HG03159 (cell line): ENCODE results near the gene ZXDC.
A peak's percentile ranks its signal among the peaks of the same experiment; 100 is the strongest.

Experiments
- ATAC-seq: cut with Tn5 transposase; IDR thresholded peaks from one replicate; pipeline ENCODE4 v1.9.1; 2021; ENCODE audit warnings: mild to moderate bottlenecking, moderate library complexity; ENCODE audit not compliant: unreplicated experiment

The ZXDC gene

DNA sequence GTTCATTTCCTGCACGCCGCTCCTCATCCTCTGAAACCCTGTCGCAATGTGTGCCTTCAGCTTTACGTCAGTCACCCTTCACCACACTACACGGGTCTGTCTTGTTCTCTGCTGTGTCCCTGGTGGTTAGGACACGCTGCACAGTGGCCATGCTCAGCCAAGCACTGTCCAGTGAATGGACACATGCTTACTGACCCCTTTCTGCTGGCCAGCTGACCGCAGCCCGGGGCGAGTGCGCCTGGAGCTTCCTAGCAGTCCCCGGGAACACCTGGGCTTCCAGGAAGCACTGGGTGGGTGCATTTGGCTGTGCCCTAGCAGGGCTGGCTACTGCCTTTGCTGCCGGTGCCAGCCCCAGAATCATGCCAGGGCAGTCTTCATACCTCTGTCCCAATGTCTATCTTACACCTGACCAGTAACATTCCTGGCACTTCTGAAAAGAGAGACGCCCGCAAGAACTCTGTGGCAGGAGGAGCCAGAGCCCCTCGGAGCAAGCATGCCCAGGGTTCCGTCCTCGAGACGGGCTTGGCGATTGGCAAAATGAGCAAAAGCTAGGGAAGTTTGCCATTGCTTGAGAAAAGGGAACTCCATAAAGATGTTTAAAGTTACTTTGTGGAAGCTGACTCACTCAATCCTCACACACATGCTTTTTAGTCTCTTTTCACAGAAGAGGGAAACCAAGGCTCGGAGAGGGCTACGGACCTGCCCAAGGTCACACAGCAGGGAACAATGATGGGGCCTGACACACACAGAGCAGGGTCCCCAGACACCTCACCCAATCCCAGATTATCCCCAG, 15.7 kb upstream of the ZXDC start:
- ATAC-seq = no peak

DNA sequence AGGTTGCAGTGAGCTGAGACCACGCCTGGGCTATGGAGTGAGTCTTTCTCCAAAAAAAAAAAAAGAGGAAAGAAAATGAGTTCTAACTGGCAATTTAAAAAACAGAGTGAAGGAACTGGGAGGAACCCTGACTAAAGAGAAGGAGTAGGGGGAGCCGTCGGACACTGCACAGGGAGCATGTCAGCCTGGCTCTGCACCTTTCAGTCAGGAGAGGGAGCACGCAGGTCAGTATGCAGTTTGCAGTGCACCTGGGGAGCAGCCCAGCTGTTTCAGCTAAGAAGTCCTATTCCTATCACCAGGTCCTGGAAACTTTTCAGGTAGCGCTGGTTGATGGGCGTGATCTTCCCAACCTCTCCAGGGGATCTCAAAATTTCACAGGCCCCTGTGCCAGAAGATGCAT, 14.9 kb upstream of the ZXDC start:
- no peak for ATAC-seq

DNA sequence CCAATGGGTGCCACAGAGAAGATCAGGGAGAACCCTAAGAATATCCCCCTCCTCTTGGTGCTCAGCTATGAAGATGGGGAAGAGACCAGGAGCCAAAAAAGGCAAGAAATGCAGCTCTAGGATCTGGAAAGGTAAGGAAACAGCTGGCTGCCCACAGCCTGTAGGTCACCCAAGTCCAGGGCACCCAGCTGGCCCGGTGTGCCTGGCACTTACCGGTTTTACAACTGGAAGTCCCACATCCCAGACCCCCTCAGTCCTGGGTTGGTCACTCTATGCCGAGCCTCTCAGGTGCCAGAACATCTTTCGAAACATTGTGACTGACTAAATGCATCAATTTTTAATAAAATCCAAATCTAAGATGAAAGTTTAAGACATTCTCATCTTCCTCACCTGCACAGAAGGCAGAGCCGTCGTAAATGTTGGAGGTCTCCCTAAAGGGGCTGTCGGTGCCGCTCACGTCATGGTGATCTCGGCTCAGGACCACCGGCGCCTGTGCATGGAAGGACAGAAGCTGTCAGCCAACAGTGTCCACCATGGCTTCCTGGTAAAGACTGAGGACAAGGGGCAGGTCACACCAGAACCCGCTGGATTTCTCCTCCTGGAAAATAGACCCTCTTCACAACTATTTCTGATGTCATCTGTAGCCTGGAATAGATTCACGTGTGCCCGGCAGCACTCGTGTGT, 13.3 kb upstream of the ZXDC start:
- no peak for ATAC-seq

DNA sequence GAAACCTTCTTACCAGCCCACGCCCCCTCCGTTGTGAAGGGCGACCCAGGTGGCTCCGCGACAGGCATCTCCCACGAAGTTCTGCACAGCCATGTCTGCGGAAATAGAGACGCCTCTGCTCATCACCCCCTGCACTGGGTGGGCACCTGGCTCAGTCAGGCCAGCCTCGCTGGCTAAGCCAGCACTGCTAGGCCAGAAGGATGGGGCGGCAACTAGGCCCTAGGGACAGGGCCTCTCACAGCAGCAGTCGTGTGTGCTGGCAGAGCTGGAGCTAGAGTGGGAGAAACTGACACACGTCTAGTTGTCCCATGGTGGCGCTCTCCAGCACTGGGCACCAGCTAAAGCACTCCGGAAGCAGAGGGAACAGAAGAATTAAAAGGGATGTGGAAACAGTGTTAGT, 12.5 kb upstream of the ZXDC start:
- ATAC-seq = no peak

DNA sequence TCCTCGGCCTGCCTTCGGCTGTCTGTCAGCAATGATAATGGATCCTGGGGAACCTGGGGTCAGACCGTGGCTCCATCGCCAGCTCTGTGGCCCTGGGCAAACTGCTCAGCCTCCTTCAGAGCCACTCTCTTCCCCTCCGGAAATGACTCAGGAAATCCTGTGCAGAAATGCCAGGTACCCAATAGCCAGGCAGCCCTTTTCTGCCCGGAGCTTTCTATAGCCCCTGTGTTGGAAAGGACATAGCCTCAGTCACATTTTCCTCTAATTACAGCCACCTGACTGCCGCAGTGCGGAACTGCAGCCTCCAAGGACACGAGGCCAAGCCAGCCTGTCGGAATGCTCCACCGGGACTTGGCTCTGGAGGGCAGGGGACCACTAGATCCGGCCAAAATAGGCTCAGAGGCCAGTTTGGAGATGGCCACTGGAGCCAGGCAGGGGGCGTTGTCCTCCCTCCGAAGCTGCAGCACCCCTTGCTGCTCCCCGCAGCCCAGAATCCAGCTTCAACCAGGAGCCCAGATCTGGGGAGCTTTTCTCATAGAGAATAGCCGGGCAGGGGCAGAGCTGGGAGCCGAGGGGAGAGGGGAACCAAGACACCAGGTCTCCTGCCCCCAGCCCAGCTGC, 11.6 kb upstream of the ZXDC start:
- no peak for ATAC-seq

DNA sequence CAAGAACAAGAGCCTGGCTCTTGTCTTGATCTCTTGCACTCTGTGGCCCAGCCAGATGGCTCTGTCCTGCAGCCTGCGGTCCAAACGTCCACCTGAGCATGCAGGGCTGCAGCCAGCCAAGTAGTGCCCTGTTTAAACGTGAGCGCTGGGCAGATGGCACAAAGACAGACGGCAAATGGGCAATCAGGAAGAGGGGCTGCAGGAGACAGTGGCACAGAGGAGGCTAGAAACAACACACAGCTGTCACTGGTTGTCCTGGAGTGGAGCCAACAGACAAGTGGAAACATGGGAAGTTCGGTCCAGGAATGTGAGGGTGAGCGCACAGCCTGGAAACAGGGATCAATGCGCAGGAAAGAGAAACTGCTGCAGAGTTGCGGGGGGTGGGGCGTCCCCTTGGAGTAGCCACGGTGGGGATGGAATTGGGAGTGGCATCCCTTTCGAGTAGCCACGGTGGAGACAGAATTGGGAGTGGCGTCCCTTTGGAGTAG, 10.7 kb upstream of the ZXDC start:
- no peak for ATAC-seq

DNA sequence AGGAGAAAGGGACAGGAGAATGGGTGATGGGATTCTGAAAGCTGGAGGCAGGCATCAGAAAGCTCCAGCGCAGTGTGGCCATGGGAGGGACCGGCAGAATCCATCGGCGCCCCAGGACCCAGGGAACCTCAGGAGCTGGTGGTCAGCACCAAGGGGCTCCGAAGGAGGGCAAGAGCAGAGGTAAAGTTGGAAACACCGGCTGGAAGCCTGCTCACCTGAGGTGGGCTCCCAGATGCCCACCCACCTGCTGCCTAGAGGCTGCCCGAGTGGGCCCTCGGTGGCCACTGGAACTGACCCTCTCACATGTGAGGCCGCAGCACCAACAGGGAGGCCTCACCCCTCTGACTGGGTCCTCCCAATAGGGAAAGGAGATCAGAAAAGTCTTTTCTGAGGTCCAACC, 10.3 kb upstream of the ZXDC start:
- no peak for ATAC-seq

DNA sequence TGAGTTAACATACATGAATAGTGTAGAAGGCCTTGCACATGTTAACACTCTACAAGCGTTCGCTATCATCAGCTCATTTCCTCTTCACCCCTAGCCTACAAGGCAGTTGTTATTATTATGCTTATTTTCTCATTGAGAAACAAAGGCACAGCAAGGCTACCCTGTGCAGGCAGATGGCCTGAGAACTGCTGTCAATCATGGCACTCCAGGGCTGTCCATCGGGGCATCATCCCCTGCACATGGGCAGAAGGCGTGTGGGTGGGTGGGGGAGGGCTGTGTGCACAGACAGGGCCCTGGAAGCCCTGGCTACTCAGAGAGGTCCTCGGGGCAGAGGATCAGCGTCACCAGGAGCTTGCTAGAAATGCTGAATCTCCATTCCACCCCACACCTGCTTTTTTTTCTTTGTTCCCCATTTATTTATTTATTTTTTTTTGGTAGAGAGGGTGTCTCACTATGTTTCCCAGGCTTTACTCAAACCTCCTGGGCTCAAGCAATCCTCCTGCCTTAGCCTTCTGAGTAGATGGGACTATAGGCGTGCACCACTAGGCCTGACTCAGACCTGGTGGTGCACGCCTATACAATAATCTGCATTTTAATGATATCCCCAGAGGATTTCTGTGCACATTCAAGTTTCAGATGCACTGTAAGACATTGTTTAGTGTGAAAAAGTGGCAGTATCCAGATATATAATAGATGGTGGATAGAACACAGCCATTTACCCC, 9.6 kb upstream of the ZXDC start:
- no peak for ATAC-seq

DNA sequence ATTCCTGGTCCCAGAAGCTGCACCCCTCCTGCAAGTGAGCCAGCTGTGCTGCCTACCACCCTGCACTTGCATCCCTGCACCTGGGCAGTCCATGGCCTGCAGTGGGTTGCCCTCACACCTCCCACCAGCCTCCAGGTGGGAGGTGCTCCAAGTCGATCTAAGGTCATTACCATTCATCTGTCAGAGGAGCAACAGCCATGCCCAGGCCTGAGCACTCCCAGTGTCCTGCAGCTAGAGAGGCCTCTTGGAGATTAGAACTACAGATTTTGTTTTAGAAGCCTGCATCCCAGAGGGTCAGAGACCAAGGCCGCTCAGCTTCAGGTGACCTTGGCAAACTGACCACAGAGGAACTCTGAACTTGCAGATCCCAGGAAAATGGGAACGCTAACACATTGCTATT, 9.0 kb upstream of the ZXDC start:
- no peak for ATAC-seq

DNA sequence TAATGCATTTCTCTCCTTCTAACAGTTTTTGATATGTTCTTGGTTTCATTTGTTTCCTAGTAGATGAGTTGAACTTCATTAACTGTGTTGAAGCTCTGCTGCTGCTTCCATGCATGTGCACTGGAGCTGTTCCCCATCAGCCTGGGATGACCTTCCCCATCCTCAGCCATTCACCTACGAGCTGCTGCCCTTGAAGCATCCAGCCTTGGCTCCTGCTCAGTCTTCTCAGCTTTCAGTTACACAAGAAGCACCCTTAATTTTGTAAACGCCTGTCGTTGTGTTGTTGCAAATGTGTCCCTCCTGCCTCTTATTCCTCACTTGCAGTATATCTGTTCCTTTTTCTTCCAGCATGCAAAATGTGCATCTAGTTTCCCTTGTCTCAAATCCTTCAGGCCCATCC, 8.5 kb upstream of the ZXDC start:
- ATAC-seq = no peak

DNA sequence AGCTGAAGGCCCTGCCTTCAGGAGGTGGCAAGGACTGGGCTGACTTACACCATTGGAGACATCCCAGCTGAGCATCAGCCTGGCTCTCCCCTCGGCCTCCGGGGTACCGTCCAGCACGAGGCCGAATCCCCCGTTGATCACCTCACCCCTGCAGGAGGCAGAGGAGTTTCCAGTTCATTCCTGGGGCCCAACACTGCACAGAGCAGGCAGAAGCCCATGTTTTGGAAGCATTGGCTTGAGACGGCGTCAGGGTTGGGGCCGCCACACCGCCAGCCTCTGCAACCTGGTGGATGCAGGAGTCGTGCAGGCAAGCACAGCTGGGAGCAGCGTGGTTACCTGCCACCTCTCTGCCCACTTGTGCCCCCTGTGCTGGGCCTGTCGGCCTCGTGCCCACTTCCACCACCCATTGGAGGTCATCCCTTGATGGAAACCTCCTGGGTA, 7.7 kb upstream of the ZXDC start:
- ATAC-seq = no peak

DNA sequence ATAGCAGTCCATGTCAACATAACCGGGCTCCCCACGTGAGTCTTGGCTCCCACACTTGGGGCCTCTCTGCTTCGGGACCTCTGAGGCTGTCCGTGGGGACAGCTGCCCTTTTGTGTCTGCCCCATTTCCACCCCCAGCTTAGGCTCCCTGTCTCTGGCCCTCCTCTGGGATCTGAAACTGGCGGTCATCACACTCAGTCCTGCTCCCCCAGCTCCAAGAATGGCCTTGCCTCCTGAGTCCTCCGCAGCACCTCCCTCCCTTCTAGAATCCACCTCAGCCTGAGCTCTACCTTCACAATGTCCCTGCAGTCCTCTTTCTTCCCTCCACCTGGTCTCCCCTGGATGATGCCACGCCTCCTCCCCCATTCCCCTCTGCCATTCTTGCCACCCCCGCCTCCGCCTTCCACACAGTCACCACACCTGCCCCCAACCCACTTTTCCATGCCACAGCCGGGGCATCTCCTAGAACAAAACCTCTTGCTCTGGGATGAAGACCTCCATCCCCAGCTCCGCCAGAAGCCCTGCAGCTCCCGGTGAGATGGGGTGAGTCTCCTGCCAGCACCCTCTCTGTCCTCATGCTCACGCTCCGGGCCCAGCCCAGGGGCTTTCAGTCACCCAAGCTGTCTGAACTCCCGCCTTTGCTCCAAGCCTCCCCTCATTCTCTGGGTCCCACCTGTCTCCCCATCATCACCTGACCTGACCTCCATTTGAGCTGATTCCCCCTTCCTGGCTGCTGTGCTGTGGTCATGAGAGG, 7.0 kb upstream of the ZXDC start:
- no peak for ATAC-seq

DNA sequence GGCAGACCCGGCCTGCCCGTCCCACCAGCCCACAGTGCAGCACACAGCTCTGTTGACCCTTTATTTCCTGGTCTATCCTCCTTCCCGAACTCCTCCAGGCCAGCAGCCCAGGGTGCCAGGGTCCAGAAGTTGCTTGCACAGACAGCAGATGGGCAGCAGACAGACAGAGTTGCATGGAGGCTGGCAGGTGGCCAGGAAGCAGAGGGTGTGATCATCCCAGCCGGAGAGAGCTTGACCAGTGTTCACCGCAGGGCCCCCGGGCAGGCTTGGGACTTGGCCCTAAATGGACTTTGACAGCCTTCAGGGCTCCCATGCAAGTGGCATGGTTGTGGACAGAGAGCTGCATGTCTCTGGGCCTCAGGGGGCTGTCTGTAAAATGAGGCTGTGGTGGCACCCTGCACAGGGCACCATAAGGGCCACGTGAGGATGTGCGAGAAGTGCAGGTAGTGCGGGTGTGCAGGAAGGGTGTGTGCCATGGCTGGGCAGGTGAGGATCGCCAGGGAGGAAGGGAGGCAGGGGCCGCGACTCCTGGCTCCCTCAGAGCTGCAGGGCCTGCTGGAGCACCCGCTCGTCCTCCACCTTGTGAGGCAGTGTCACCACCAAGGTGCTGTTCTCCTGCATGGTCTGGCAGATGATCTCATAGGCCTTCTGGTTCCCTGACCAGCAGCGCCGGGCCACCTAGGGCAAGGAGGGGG, 6.3 kb upstream of the ZXDC start:
- ATAC-seq = no peak

DNA sequence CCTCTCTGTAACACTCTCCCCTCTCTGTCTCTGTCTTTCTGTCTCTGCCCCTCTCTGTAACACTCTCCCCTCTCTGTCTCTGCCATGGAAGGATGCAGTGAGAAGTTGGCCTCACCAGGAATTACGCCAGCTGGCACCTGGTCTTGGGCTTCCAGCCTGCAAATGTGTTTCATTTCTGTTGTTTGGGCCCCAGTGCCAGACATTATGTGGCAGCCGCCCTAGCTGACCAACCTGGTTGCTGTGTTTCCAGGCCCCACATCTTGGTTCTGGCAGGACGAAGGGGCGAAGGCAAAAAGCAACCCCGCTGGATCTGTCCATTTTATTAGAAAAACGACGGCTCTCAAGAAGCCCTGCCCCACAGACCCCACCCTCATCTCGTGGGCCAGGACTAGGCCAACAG, 5.2 kb upstream of the ZXDC start:
- no peak for ATAC-seq

DNA sequence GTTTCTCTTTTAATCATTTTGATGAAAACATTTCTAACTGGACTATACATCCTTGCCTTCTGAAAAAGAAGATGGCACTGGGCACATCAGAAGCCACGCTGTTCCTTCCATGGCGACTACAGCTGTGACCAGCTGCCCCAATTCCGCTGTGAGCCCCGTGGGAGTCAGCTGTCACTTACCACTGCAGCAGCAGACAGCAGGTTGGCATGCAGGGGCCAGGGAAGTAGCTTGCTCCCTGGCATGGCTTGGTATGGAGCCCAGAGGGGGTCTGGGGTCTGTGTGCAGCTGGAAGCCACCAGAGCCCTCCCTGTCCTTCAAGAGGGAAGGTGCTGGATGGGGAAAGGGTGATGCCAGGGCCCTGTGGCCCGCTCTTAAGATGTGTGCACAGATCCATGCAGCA, 4.5 kb upstream of the ZXDC start:
- no peak for ATAC-seq

DNA sequence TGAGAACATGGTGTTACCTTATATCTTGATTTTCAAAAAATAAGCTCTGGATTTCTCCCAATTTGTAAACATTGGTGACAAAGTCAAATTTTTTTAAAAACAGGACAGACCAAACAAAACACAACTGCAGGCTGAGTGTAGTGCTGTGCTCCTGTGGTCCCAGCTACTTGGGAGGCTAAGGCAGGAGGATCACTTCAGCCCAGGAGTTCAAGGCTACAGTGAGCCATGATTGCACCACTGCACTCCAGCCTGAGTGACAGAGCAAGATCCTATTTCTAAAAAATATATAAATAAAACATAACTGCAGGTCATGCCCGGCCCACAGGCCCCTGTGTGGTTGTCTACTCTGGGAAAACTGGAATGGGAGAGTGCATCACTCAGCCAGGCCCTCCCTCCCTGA, 4.0 kb upstream of the ZXDC start:
- no peak for ATAC-seq

DNA sequence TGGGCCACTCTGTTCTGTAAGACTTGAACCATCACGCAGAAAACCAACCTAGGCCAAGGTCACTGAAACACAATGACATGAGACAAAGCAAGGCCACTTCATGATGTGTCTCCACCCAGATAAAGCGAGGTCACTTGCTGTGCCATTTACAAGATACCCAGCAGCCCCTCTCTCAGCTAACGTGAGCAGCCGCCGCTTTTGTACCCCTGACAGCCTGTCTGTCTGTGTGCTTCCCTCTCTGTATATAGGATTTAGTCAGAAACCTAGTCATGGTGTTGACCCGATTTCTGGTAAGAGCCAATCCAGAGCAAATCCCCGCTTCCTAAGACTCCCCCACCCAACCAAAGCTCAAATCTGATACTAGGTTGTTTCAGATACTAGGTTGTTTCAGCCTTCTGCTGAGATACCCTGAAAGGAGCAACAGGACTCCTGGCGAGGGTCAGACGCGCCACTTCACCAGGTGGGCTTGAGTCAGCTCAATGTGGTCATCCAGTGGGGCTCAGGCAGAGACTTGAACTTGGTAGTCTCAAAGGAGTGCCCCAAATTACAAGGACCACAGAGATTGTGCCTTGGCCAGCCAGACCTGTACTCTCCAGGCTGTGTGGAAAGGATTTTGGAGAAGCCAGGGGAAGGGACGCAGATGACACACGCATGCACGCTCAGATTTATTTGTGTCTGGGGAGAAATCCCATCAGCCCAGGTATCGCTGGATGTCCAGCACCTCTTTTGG, 3.1 kb upstream of the ZXDC start:
- ATAC-seq = no peak

DNA sequence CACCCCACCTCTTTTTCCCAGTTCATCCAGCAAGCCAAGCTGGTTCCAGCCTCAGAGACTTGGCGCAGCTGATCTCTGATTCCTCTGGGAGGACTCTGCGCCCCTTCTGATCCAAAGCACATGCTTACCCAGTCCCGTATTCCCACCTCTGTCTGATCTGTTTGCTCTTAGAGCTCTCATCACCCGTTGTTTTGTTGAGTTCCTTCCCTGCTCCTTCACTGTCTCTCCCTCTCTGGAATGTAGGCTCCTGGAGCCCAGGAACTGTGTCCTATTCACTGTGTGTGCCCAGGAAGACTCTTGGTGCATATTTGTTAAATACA, 1.3 kb upstream of the ZXDC start:
- ATAC-seq = no peak

DNA sequence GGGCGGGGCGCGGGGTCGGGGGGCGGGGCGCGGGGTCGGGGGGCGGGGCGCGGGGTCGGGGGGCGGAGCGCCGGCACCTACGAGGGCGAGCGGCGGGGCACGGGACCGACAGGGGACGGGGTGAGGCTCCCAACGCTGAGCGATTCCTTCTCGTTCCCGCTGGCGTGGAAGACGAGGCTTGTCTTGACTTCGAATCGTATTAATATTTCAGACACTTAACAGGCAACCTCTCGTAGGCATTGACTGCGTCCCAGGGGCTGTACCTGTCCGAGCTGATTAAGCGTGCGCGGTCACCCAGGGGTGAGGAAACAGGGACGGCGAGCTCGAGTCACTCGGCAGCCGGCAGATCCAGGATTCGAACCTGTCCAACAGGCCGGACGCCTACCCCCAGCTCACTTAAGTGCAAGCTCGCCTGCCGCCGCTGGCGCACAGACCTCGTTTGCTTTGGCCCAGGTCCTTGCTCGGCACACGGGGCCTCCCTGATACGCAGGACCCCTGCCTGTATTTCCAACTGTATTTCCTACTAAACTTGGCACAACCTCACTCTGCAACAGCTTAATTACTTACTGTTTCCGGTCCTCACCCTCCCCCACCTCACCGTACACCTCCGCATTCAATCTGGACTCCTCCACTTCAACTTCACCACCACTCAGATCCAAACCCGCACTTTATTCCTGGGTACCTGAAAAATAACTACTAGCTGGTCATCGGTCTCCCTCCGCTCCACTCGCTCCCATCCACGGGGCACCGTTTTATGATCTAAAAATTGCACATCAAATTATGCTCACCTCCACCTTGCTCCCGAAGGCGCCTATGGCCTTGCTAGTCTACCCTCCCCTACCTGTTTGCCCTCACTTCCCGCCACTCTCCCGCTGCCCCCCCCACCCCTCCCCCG, 722 bp upstream of the ZXDC start:
- ATAC-seq = peak; percentile 20
